ENCODE results near the gene DNAJC12.
"Not testable (repeated sequence)": the region's sequence is repeated elsewhere in the genome, so short reads cannot be mapped to it uniquely, and the experiment has no call there.

DNAJC12 gene

DNA sequence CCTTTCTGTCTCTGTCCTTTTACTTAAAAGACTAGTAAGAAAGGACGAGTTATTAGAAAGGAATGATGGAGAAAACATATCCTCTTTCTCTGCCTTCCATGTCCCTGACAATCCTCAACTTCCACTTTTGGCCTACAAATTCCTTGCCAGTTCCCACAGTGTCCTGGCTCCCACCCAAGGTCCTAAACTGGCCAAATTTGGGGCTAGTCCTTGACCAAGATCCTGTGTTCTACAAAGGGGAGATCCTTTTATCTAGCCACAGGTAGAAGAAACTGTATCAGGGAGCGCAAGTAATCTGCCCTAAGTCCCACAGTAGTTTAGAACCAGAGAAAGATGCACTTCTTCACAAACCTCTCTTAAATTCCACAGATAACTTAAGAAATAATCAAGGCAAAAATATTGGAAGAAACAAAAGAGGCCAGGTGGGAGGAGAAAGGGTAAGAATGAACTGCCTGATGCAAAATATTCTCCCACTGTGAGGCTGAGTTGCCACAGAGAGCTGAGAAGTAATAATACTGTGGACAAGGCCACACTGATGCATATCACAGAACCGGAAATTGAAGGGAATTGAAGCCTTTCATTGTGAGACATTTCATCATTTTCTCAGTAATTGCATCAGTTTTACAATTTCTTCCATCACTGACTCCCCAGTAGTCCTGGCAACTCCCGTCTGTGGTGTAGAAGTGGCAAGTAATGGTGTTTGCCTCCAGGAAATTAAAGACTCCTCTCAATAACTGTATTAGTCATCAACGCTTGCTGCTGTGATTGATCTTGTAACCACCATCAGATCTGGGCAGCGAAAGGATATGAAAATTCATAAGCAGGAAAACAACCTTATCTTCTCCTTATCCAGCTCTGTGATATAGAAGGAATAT lies 47.2 kb downstream of the DNAJC12 start:
- DNase-seq, result peak in 1 of 2 experiments; percentile 34

DNA sequence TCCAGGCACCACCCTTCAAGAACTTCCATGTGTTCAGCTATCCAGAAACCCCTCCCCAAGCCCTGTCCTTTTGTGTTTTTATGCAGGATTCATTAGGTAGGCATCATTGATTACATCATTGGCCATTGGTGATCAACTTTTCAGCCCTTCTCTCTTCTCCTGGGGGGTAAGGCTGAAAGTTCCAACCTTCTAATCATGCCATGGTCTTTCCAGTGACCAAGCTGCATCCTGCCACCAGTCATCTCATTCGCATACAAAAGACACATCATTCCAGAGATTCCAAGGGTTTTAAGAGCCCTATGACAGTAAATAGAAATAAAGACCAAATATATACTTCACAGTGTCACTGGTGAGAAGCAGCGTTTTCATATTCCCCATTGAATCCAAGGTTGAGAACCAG lies 48.2 kb downstream of the DNAJC12 start:
- no peak for DNase-seq

- DNase-seq, result no peak
These were observed 49.7 kb downstream of the DNAJC12 start for GRCh38 chr10:67788028-67788886.

GRCh38 chr10:67785098-67785497 lies 52.9 kb downstream of the DNAJC12 start:
- no peak for DNase-seq

DNA sequence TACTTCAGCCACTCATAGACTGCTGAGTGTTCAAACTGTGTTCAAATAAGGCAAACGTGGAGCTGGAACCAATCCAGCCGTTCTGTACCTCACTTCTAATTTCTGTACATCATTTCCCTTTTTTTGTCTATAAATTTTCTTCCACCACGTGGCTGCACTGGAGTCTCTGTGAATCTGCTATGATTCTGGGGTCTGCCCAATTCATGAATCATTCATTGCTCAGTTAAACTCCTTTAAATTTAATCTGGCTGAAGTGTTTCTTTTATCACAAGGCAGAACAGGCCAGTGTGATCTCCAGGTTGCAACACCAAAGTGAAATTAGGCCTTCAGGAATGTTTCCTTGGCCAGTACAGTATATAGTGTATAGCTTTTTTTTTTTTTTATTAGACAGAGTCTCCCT lies 53.5 kb downstream of the DNAJC12 start:
- DNase-seq, result no peak

DNA sequence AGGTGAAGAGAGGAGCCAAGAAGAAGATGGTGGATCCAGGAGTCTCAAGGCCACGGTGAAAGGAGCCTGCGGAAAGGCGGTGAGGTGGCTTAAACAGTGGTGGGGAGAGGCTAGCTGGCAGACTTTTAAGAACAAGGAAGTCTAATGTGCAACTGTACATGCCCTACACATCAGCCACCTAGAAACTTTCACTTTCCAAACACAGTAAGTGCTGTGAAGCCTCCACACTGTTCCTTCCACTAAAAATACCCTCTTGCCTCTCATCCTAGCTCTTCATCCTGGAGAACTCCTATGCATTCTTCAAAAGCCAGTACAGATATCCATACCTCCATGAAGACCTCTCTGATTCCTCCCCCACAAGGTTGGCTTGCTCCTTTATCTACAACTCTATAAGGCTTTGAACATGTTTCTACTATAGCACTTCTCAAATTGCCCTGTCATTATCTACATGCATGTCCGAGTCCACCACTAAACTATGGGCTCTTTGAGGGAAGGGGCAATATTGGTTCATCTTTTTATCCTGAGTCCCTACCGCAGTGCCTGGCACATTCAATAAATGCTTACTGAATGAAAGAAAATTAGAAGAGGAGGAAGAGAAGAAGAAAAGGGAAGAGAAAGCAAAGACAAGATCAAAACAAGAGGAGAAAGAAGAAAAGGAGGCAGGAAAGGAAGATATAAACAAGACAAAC lies 54.2 kb downstream of the DNAJC12 start:
- DNase-seq, result no peak

- no peak for DNase-seq
These were observed 55.5 kb downstream of the DNAJC12 start for GRCh38 chr10:67782530-67782929.

- no peak for DNase-seq
These were observed 57.0 kb downstream of the DNAJC12 start for GRCh38 chr10:67780759-67781538.

DNA sequence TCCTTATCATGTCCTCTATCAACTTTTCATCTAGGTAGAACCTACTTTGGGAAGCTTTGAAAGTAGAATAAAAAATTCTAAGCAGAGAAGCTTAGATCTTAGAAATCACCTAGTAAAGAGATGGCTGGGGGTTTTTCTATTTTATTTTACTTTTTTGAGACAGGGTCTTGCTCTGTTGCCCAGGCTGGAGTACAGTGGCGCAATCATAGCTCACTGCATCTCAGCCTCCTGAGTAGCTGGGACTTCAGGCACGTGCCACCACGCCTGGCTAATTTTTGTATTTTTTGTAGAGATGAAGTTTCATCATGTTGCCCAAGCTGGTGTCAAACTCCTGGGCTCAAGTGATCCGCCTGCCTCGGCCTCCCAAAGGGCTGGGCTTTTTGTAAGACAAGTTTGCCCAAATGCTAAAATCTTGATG lies 57.8 kb downstream of the DNAJC12 start:
- DNase-seq, result not testable (repeated sequence)

DNA sequence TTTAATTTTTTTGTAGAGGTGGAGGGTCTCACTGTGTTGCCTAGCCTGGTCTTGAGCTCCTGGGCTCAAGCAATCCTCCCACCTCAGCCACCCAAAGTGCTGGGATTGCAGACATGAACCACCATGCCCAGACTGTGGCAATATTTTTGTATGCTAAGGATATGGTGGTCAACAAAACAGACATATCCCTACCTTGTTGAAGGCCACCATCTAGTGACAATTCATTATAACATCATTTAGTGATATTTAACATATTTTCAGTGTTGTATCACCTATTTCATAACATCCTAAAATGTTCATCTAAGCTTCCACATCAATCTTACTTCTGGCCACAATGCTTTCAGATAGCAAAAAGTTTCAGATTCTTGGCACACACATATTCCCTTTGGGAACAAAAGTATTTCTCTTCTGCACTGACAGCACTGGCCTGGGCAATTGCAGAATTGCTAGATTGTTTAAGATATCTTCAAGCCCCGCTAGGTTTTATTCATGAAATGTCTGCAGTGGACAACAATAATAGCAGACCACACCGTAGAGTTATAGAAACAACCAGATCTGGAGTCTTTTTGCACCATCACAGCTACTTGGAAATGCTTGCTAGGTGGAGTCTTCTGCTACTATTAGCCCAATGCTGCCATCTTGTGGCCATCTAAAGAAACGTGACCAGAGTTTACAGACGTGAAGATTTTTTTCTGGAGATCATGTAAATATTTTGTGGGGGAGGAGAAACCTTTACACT lies 58.4 kb downstream of the DNAJC12 start:
- peak; percentile 37 to 39 for DNase-seq

DNA sequence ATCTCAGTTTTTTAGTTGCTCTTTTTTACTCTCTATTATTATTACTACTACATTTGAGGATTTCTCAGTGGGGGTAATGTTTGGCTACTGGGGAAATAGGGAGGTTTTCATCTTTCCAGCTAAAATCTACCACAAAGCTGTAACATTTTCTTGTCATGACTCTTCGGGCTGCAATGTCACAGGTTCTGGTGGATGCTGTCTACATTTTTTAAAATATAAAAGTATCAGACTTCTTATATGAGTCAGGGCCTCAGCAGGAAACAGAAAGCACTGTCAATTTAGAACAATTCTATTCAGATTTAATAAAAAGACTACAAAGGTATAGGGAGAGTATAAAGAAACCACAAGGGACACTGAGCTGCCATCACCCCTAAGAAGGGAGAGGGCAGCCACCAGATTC lies 61.6 kb downstream of the DNAJC12 start:
- no peak for DNase-seq

- DNase-seq, result no peak
These were observed 62.7 kb downstream of the DNAJC12 start for GRCh38 chr10:67775279-67775678.

GRCh38 chr10:67772894-67773511 lies 65.0 kb downstream of the DNAJC12 start:
- DNase-seq, result no peak

- DNase-seq, result no peak
These were observed 65.8 kb downstream of the DNAJC12 start for GRCh38 chr10:67772151-67772550.

DNA sequence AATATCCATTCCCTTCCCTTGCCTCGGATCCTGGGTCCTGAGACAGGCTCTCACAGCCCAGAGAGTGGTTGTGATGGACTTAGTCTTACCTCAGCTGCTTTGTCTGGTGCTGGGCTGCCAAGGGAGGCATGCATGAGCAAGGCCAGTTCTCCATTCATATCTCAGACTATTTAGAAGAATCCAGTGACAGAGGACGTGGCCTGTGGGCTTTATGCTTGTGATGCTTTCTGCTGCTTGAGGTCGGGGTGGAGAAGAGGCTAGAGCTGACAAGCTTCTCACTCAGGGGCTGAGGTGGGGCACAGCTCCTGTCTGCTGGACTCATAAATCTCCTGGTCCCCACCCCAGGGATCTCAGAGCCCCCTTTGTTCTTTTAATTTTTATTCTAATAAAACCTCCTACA lies 66.8 kb downstream of the DNAJC12 start:
- no peak for DNase-seq

GRCh38 chr10:67770537-67770936 lies 67.5 kb downstream of the DNAJC12 start:
- DNase-seq, result no peak

- no peak for DNase-seq
These were observed 70.7 kb downstream of the DNAJC12 start for GRCh38 chr10:67767244-67767643.

DNA sequence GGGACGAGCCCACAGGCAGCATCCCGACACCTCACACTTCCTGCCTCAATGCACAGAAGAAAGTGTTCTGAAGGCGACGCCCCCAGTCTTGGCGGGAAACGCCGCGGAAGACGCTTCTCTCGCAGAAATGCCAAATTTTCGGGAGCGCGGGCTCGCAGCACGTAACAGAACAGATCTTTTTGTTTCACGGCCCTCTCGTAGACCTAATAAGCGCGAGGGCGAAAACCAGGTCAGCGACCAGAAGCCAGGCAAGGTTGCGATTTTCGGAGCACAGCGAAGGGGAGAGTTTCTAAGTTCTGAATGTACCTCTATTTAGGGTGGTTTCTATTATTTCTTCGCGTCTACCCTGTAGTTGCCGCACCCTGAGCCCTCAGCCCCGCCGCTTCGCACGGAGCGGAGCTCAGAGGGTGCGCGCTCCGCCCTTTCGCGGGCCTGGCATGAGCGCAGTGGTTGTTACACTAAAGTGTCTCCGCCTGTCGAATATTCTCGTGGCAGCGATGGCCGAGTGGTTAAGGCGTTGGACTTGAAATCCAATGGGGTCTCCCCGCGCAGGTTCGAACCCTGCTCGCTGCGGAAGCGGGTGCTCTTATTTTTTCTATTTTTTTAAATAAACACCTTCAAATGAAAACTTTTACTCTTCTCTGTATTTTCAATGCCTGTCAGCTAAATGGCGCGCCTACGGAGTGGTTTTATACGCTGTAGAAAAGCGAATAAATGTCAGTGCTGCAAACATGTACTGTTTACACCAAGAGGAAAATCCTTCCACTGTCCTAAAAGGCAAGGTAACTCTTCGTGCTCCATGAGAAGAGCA lies 73.8 kb downstream of the DNAJC12 start:
- DNase-seq, result peak; percentile 78 to 84

DNA sequence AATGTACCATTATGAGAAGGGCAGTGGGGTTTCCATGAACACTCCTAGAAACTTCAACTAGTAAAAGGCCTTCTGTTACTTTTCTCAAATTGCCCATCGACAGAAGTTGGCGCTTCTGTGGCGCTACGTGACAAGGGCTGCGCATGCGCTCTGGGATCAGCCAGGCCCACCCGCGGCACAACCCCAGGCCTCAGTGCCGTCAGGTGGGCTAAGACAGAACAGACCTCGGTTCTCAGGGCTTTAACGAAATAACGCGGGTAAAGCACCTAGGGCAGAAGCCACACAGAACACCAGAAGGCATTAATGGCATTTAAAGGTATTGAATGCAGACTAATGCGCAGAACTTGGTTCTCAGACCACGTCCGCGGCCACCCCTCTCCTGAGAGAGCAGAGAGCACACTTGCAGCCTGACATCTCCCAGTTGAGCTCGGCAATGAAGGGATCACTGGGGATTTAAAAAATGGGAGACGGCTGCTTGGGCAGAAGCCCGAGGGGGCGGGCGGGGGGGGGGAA lies 74.4 kb downstream of the DNAJC12 start:
- DNase-seq, result peak; percentile 38 to 70

DNA sequence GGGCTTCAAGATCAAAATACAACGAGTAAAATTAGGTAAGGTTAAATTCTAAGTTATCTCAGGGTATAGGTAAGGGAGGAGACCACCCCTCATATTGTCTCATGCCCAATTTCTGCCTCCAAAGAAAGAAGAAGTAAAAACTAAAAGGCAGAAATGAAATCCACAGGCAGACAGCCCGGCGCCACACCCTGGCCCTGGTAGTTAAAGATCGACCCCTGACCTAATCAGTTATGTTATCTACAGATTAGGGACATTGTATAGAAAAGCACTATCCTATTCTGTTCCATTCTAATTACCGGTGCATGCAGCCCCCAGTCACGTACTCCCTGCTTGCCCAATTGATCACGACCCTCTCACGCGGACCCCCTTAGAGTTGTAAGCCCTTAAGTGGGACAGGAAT lies 75.4 kb downstream of the DNAJC12 start:
- DNase-seq, result not testable (repeated sequence)

Data from NCI-H1930 (cell line).